ENCODE results near the gene UNC93A.

The UNC93A gene

DNA sequence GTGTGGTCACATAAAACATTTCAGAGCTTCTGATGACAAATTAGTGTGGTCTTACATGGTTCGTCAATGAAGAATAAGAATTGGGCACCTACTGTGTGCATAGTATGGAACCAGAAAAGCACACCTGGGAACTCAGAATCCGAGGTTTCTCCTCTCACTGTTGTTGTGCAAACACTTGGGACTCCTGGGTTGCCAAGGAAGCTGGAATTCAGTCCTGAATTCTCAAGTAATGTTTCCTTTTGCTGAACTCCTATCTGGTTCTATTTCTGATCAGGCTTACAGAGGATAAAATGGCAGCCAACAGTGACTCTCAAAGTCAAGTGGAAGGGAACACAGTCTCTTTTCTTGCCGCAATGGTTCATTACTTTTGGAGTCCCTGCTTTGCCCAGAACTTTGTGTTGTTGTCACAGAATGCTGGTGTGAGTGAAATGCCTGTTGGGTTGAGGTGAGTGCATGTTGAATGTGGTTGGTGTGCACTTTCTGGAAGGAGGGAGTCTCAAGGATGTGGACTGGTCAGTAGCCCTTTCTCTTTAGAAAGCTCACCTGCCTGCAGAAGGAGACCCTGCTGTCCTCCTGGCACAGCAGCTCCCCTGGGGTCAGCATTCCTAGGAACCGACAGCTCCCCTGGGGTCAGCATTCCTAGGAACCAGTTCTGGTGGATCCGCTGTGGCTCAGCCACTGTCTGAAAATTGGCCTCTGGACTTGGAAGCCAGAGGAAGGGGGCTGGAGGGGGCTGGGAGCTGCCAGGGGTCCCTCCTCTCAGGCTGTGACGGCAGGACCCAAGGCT is 1.4 kb downstream of the UNC93A start:
- Histone ChIP-seq H3K27me3 (ENCODE audit: control insufficient read depth, insufficient read depth, low read length) (no peaks in the 10 kb centered on the region), H3K4me1 (no peaks in the 10 kb centered on the region), H2AFZ (no peak overlapping the region), H3K4me3 (ENCODE audit: low read depth, low read length) (no peak overlapping the region), H3K79me2 (no peaks in the 10 kb centered on the region), H3K4me2 (ENCODE audit: low read length) (no peak overlapping the region), H3K9me3 (ENCODE audit: control insufficient read depth, low read length) (no peaks in the 10 kb centered on the region), H3K9ac (no peak overlapping the region), H3K36me3 (ENCODE audit: control insufficient read depth, insufficient read depth, low read length) (no peaks in the 10 kb centered on the region), H3K27ac (no peak overlapping the region)
- TF ChIP-seq, protein P1, sequence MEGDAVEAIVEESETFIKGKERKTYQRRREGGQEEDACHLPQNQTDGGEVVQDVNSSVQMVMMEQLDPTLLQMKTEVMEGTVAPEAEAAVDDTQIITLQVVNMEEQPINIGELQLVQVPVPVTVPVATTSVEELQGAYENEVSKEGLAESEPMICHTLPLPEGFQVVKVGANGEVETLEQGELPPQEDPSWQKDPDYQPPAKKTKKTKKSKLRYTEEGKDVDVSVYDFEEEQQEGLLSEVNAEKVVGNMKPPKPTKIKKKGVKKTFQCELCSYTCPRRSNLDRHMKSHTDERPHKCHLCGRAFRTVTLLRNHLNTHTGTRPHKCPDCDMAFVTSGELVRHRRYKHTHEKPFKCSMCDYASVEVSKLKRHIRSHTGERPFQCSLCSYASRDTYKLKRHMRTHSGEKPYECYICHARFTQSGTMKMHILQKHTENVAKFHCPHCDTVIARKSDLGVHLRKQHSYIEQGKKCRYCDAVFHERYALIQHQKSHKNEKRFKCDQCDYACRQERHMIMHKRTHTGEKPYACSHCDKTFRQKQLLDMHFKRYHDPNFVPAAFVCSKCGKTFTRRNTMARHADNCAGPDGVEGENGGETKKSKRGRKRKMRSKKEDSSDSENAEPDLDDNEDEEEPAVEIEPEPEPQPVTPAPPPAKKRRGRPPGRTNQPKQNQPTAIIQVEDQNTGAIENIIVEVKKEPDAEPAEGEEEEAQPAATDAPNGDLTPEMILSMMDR (IDR thresholded peaks at IDR 0.05): no peak

DNA sequence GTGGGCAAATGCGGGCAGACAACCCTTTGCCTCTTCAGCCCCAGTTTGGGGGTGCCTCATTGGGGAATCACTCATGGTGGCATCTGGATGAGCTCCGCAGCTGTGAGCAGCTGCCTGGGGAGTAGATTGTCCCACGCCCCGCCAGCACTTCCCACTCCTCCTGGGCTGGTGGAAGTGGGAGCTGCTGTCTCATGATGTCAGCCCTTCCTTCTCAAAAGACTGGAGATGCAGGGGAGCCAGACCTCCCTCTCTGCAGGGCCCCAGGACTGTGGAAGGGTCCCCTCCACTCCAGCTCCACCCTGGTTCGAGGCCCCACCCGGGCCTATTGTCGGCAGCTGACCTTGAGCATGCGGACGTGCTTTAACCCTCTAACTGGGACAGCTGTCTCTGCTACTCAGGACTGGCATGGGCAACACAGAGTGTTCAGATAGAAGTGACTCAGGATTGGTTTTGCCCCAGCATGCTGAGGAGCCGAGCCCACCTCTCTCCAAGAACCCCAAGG is 2.0 kb downstream of the UNC93A start:
- H3K4me1 ChIP-seq: no peaks in the 10 kb centered on the region
- H3K9me3 ChIP-seq (ENCODE audit: control insufficient read depth, low read length): no peaks in the 10 kb centered on the region
- no peak overlapping the region for H3K9ac ChIP-seq
- H3K79me2 ChIP-seq: no peaks in the 10 kb centered on the region
- H3K4me3 ChIP-seq (ENCODE audit: low read depth, low read length): no peak overlapping the region
- no peaks in the 10 kb centered on the region for H3K36me3 ChIP-seq (ENCODE audit: control insufficient read depth, insufficient read depth, low read length)
- TF ChIP-seq, protein P1 (IDR thresholded peaks at IDR 0.05): no peak
- no peaks in the 10 kb centered on the region for H3K27me3 ChIP-seq (ENCODE audit: control insufficient read depth, insufficient read depth, low read length)
- H3K4me2 ChIP-seq (ENCODE audit: low read length): no peak overlapping the region
- no peak overlapping the region for H3K27ac ChIP-seq
- H2AFZ ChIP-seq: no peak overlapping the region

DNA sequence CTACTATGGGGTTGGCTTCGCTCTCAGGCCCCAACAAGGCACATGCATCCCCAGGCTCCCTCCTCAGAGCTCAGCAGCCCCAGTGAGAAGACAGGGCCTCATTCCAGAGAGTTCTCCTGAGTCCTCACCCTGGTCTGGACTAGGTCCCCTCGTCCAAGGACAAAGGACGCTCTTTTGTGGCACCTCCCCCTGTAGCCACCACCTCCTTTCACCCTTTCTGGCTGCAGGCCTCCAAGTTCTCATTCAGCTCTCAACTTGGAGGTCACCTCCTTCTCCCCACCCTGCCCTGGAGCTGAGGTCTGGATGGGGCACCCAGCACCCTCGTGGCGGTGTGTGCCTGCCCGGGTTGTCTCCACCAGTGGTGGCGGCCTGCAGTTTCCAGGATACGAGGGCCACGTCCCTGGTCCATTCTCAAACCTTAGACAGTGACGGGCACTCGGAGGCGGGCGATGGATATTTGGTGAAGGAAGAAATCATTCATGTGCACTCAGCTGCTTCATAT is 2.5 kb downstream of the UNC93A start:
- Histone ChIP-seq H3K4me3 (ENCODE audit: low read depth, low read length) (no peak overlapping the region), H3K36me3 (ENCODE audit: control insufficient read depth, insufficient read depth, low read length) (no peaks in the 10 kb centered on the region), H3K9me3 (ENCODE audit: control insufficient read depth, low read length) (no peaks in the 10 kb centered on the region)

DNA sequence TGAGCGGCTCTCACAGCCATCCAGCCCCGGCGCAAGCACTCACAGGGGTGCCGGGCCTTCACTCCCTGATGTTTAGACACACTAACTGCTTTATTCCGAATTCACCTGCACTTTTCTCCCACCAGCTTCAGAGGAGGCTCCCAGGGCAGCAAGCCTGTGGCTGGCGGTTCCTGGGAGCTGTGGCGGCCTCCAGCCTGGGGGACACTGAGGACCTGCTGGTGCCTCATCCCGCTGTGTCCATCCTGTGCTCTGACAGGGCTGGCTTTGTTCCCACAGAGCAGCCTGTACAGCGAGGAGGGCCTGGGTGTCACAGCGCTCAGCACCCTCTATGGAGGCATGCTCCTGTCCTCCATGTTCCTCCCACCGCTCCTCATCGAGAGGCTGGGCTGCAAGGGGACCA is 3.1 kb downstream of the UNC93A start:
- H3K27ac ChIP-seq: no peak overlapping the region
- no peaks in the 10 kb centered on the region for H3K4me1 ChIP-seq
- H3K79me2 ChIP-seq: no peaks in the 10 kb centered on the region
- no peak overlapping the region for H3K4me2 ChIP-seq (ENCODE audit: low read length)
- H3K27me3 ChIP-seq (ENCODE audit: control insufficient read depth, insufficient read depth, low read length): no peaks in the 10 kb centered on the region
- H3K9ac ChIP-seq: no peak overlapping the region
- H3K9me3 ChIP-seq (ENCODE audit: control insufficient read depth, low read length): no peaks in the 10 kb centered on the region
- TF ChIP-seq, protein P1 (IDR thresholded peaks at IDR 0.05): no peak
- no peak overlapping the region for H2AFZ ChIP-seq
- H3K36me3 ChIP-seq (ENCODE audit: control insufficient read depth, insufficient read depth, low read length): no peaks in the 10 kb centered on the region
- H3K4me3 ChIP-seq (ENCODE audit: low read depth, low read length): no peak overlapping the region

More for the DNA sequence above, 2.5 kb downstream of the UNC93A start:
- H3K4me2 ChIP-seq (ENCODE audit: low read length): no peak overlapping the region
- TF ChIP-seq, protein P1 (IDR thresholded peaks at IDR 0.05): no peak
- H3K27ac ChIP-seq: no peak overlapping the region
- no peaks in the 10 kb centered on the region for H3K4me1 ChIP-seq
- no peaks in the 10 kb centered on the region for H3K27me3 ChIP-seq (ENCODE audit: control insufficient read depth, insufficient read depth, low read length)
- no peaks in the 10 kb centered on the region for H3K79me2 ChIP-seq
- no peak overlapping the region for H2AFZ ChIP-seq
- H3K9ac ChIP-seq: no peak overlapping the region

Measured in parathyroid adenoma (tissue), 2 donors.